Brain microvascular endothelial cell (primary cell): Measurements from ENCODE around the gene MRPS23.

ENCODE experiments used
- DNase-seq: peaks from one replicate; pipeline ENCODE4 v3.0.0-alpha.2; 2020
- H3K27ac ChIP-seq: fragments of 250-450 bp; sonication (Bioruptor Pico); 2 replicates; pipeline ENCODE4 v1.5.1; 2020; ENCODE audit warnings: mild to moderate bottlenecking, moderate library complexity
- H3K27me3 ChIP-seq: fragments of 250-450 bp; sonication (Bioruptor Pico); replicated peaks from 2 replicates; pipeline ENCODE4 v1.5.1; 2020; ENCODE audit warnings: mild to moderate bottlenecking
- H3K36me3 ChIP-seq: fragments of 250-450 bp; sonication (Bioruptor Pico); replicated peaks from 2 replicates; pipeline ENCODE4 v1.5.1; 2020; ENCODE audit warnings: mild to moderate bottlenecking
- H3K4me3 ChIP-seq: 2 replicates; pipeline ENCODE4 v1.5.1; 2011; ENCODE audit warnings: low read depth, mild to moderate bottlenecking, control low read depth, low read length, moderate library complexity
- in situ Hi-C: cut with HindIII; loops from 2 replicates; pipeline ENCODE4 v1.10.0; 2017; ENCODE audit warnings: low sequenced_read_pairs, low pct_ligation_motif_present
- TF ChIP-seq, protein P1 (sequence below): IDR thresholded peaks from 2 replicates; pipeline ENCODE4 v1.5.1; 2011; ENCODE audit warnings: low read depth, mild to moderate bottlenecking, moderate library complexity, low read length, control low read depth, inconsistent platforms; ENCODE audit errors: missing control alignments

Gene MRPS23

DNA sequence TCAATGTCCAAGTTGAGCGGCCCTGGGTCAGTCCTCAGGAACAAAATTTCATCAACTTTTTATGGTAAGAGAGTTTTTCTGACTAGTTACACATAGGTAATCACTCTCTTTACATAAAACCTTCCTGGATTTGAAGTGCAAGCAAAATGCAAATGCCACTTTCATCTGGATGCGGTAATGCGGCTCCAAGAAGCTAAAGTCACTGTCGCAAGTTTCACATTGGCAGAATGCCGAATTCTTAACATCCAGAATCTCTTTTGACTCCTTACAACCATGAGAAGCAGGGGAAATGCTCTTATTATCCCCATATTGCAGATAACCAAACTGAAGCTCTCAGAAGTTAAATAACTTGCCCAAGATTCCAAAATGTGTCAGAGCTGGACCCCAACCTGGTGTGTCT is 30.0 kb downstream of the MRPS23 start:
- in situ Hi-C loops: no loop called here
- Histone ChIP-seq H3K27me3 (no peaks in the 10 kb centered on the region), H3K4me3 (no peak overlapping the region), H3K27ac (no peak overlapping the region), H3K36me3 (no peaks in the 10 kb centered on the region)
- no peak for DNase-seq
- TF ChIP-seq, protein P1, sequence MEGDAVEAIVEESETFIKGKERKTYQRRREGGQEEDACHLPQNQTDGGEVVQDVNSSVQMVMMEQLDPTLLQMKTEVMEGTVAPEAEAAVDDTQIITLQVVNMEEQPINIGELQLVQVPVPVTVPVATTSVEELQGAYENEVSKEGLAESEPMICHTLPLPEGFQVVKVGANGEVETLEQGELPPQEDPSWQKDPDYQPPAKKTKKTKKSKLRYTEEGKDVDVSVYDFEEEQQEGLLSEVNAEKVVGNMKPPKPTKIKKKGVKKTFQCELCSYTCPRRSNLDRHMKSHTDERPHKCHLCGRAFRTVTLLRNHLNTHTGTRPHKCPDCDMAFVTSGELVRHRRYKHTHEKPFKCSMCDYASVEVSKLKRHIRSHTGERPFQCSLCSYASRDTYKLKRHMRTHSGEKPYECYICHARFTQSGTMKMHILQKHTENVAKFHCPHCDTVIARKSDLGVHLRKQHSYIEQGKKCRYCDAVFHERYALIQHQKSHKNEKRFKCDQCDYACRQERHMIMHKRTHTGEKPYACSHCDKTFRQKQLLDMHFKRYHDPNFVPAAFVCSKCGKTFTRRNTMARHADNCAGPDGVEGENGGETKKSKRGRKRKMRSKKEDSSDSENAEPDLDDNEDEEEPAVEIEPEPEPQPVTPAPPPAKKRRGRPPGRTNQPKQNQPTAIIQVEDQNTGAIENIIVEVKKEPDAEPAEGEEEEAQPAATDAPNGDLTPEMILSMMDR: no peak

DNA sequence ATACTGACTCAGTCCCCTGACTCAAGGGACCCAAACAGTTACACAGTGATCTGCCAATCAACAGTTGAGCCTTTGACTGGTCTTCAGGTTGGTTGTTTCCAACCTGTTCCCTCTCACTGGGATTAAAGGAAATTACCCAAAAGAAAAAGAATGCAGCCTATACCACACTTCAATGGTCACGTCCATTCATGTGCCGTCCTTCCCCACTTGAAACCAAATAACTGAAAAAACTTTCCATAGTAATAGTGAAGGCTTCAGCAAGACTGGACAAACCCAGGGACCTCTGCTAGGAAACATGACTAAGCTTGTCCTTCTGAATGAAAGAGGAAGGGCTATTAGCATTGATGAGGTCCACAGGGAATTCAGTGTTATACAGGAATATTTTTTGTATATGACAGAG is 30.6 kb downstream of the MRPS23 start:
- H3K27ac ChIP-seq: no peak overlapping the region
- no peaks in the 10 kb centered on the region for H3K36me3 ChIP-seq
- no peak for DNase-seq
- TF ChIP-seq, protein P1: no peak
- peaks cover 2% of the 10 kb centered on the region for H3K27me3 ChIP-seq
- no peak overlapping the region for H3K4me3 ChIP-seq
- in situ Hi-C loops: no loop called here

- no peaks in the 10 kb centered on the region for H3K36me3 ChIP-seq
- H3K4me3 ChIP-seq: no peak overlapping the region
- in situ Hi-C loops: no loop called here
- TF ChIP-seq, protein P1: no peak
- H3K27me3 ChIP-seq: peaks cover 2% of the 10 kb centered on the region
- DNase-seq: no peak
- H3K27ac ChIP-seq: no peak overlapping the region
These were observed 31.8 kb downstream of the MRPS23 start for GRCh38 chr17:57818066-57818465.

GRCh38 chr17:57817299-57817698 is 32.5 kb downstream of the MRPS23 start:
- Histone ChIP-seq H3K27ac (no peak overlapping the region), H3K27me3 (peaks cover 2% of the 10 kb centered on the region), H3K4me3 (no peak overlapping the region), H3K36me3 (no peaks in the 10 kb centered on the region)
- DNase-seq: no peak
- TF ChIP-seq, protein P1: no peak
- in situ Hi-C loops: no loop called here

- in situ Hi-C loops: no loop called here
- H3K27me3 ChIP-seq: peaks cover 2% of the 10 kb centered on the region
- H3K36me3 ChIP-seq: no peaks in the 10 kb centered on the region
- no peak overlapping the region for H3K27ac ChIP-seq
- TF ChIP-seq, protein P1: no peak
- DNase-seq: no peak
- H3K4me3 ChIP-seq: no peak overlapping the region
These were observed 35.4 kb downstream of the MRPS23 start for GRCh38 chr17:57814421-57814820.

- H3K27me3 ChIP-seq: peaks cover 7% of the 10 kb centered on the region
- H3K36me3 ChIP-seq: no peaks in the 10 kb centered on the region
- in situ Hi-C loops: no loop called here
- no peak for DNase-seq
- H3K27ac ChIP-seq: no peak overlapping the region
- TF ChIP-seq, protein P1: no peak
- H3K4me3 ChIP-seq: no peak overlapping the region
These were observed 38.1 kb downstream of the MRPS23 start for GRCh38 chr17:57811638-57812280.
